B cell (primary cell): ENCODE measurements around the gene FRMD4A. TPM values are rescaled to one million over a fixed set of nuclear protein-coding genes. Genes with fewer than 3 reads are reported as not detected.

ENCODE experiments used
- ATAC-seq: fragments of 200-7000 bp; cut with Tn5 transposase; one replicate; pipeline ENCODE4 v1.10.0; 2021; ENCODE audit warnings: low read depth, mild to moderate bottlenecking, moderate number of reproducible peaks, moderate library complexity
- CTCF ChIA-PET: fragments of 350-600 bp; sonication (Branson Sonifier 250); formaldehyde crosslinking; loops from one replicate; lab custom pipeline; 2021; ENCODE audit warnings: antibody characterized with exemption, inconsistent platforms; lab: Charles Lee
- POLR2A ChIA-PET: fragments of 350-600 bp; sonication (Branson Sonifier 250); formaldehyde crosslinking; loops from one replicate; lab custom pipeline; 2021; ENCODE audit warnings: antibody characterized with exemption; lab: Charles Lee
- DNase-seq: peaks from one replicate; pipeline ENCODE4 v3.0.0; 2013
- H2AFZ ChIP-seq: 2 replicates; pipeline ENCODE4 v1.6.1; 2012; ENCODE audit warnings: mild to moderate bottlenecking, low read depth, low read length; ENCODE audit not compliant: insufficient read depth, poor library complexity, severe bottlenecking
- H3K27ac ChIP-seq, 2 donors: 1 replicate in 1 of 2; 2 replicates in 1 of 2; pipeline ENCODE4 v1.5.1; 2012 to 2013; ENCODE audit warnings: low read length in 2 of 2, mild to moderate bottlenecking in 2 of 2, moderate library complexity in 1 of 2
- H3K27me3 ChIP-seq, 4 experiments: fragments of 200-600 bp in 1 of 4; sonication (generic) in 1 of 4; replicated peaks in 1 of 4; 1 replicate in 2 of 4; 2 replicates in 2 of 4; pipeline versions ENCODE4 v1.6.1 to v1.7.0; 2013 to 2016; ENCODE audit warnings: low read length in 3 of 4, mild to moderate bottlenecking in 2 of 4, mixed read lengths in 1 of 4, moderate library complexity in 1 of 4; ENCODE audit not compliant: insufficient read depth in 4 of 4, control insufficient read depth in 3 of 4; ENCODE audit errors: control extremely low read depth in 1 of 4
- H3K36me3 ChIP-seq, 2 experiments: replicated peaks in 1 of 2; 1 replicate in 1 of 2; 2 replicates in 1 of 2; pipeline versions ENCODE4 v1.6.1 to v1.7.1; 2013; ENCODE audit warnings: low read length in 1 of 2; ENCODE audit not compliant: insufficient read depth in 2 of 2, control insufficient read depth in 1 of 2; ENCODE audit errors: control extremely low read depth in 1 of 2, extremely low read depth in 1 of 2
- H3K4me1 ChIP-seq, 2 donors: fragments of 200-600 bp in 1 of 2; sonication (generic) in 1 of 2; 1 replicate in 1 of 2; 2 replicates in 1 of 2; pipeline versions ENCODE4 v1.5.1 to v1.6.1; 2013 to 2017; ENCODE audit warnings: low read length in 2 of 2; ENCODE audit not compliant: control insufficient read depth in 2 of 2, insufficient read depth in 2 of 2
- H3K4me2 ChIP-seq: replicated peaks from 2 replicates; pipeline ENCODE3; 2012; ENCODE audit warnings: mild to moderate bottlenecking, low read depth, low read length; ENCODE audit not compliant: poor library complexity, severe bottlenecking
- H3K4me3 ChIP-seq, 5 experiments: fragments of 200-600 bp in 1 of 5; sonication (generic) in 1 of 5; 1 replicate in 3 of 5; 2 replicates in 2 of 5; pipeline versions ENCODE4 v1.5.1 to v1.7.0; 2011 to 2016; ENCODE audit warnings: low read length in 4 of 5, mild to moderate bottlenecking in 4 of 5, low read depth in 2 of 5, control low read depth in 1 of 5, moderate library complexity in 1 of 5; ENCODE audit not compliant: insufficient read depth in 1 of 5; ENCODE audit errors: control extremely low read depth in 1 of 5, extremely low read depth in 1 of 5
- H3K79me2 ChIP-seq: fragments of 200-600 bp; sonication (generic); one replicate; pipeline ENCODE4 v1.6.0; 2016; ENCODE audit warnings: low read length; ENCODE audit not compliant: control insufficient read depth, insufficient read depth
- H3K9ac ChIP-seq: fragments of 200-600 bp; sonication (generic); 2 replicates; pipeline ENCODE4 v1.6.1; 2017; ENCODE audit warnings: mild to moderate bottlenecking, low read length, moderate library complexity
- H3K9me3 ChIP-seq, 3 donors: one replicate each; pipeline versions ENCODE4 v1.6.1 to v1.7.1; 2013; ENCODE audit warnings: low read length in 2 of 3; ENCODE audit not compliant: control insufficient read depth in 2 of 3, insufficient read depth in 1 of 3; ENCODE audit errors: control extremely low read depth in 1 of 3
- H4K20me1 ChIP-seq: 2 replicates; pipeline ENCODE4 v1.6.0; 2012; ENCODE audit warnings: mild to moderate bottlenecking, low read length; ENCODE audit not compliant: insufficient read depth, control insufficient read depth, poor library complexity, severe bottlenecking
- H3K27ac Mint-ChIP-seq: one replicate; pipeline ENCODE4 v1.8.0; 2021; ENCODE audit warnings: mixed read lengths
- H3K27me3 Mint-ChIP-seq: one replicate; pipeline ENCODE4 v1.8.0; 2021; ENCODE audit warnings: mixed read lengths
- H3K4me1 Mint-ChIP-seq: one replicate; pipeline ENCODE4 v1.8.0; 2021; ENCODE audit warnings: mixed read lengths
- H3K4me3 Mint-ChIP-seq: one replicate; pipeline ENCODE4 v1.8.0; 2021; ENCODE audit warnings: mixed read lengths
- H3K9me3 Mint-ChIP-seq: one replicate; pipeline ENCODE4 v1.8.0; 2022; ENCODE audit warnings: mixed read lengths; ENCODE audit not compliant: insufficient read depth
- CTCF ChIP-seq: fragments of 200-600 bp; IDR thresholded peaks from one replicate; pipeline ENCODE4 v1.8.0; 2022; ENCODE audit warnings: antibody characterized with exemption, mild to moderate bottlenecking
- EZH2 ChIP-seq: IDR thresholded peaks from 2 replicates; pipeline ENCODE4 v1.6.1; 2012; ENCODE audit warnings: borderline replicate concordance, low read depth, mild to moderate bottlenecking, moderate library complexity, low read length; ENCODE audit not compliant: insufficient read depth, poor library complexity, severe bottlenecking
- WGBS: methylation state at CpG from one replicate; pipeline ENCODE4 v1.1.5; 2013; ENCODE audit warnings: missing lambda C conversion rate; ENCODE audit not compliant: insufficient coverage; 5-methylcytosine and 5-hydroxymethylcytosine counted together
- intact Hi-C: fragments of 100-400 bp; cut with micrococcal nuclease; formaldehyde crosslinking; loops from one replicate; pipeline ENCODE4 v1.10.0; 2022
- polyA plus RNA-seq: library from polyadenylated mRNA; depleted of rRNA; stranded (reverse); fragments of >200 nt; gene quantifications from 2 replicates; pipeline ENCODE4 v1.2.3, GENCODE V29; 2012
- total RNA-seq, 2 donors: library from RNA; stranded (reverse); fragments of 120-200 nt in 1 of 2; gene quantifications; 1 replicate in 1 of 2; 2 replicates in 1 of 2; pipeline versions ENCODE4 v1.2.3 to v1.2.4, GENCODE V29; 2013 to 2022

The FRMD4A gene
- total and polyA plus RNA-seq, 2 donors (not counting 1 experiment from before 2014, with no cell fraction given): 0.76 to 3.4 TPM

GRCh38 chr10:13624630-13625029 is 706.1 kb downstream of the FRMD4A start:
- Histone ChIP-seq H3K36me3 (peaks cover 13 to 14% of the 10 kb centered on the region in 2 experiments), H3K9ac (no peak overlapping the region), H3K27ac (no peak overlapping the region), H3K4me3 (no peak overlapping the region), H3K79me2 (no peaks in the 10 kb centered on the region), H2AFZ (no peak overlapping the region), H3K4me1 (no peaks in the 10 kb centered on the region), H4K20me1 (no peaks in the 10 kb centered on the region), H3K9me3 (no peaks in the 10 kb centered on the region), H3K4me2 (no peak overlapping the region), H3K27me3 (no peaks in the 10 kb centered on the region)
- Mint-ChIP-seq H3K4me1 (no peaks in the 10 kb centered on the region), H3K4me3 (no peak overlapping the region), H3K27me3 (no peaks in the 10 kb centered on the region), H3K9me3 (no peaks in the 10 kb centered on the region), H3K27ac (no peak overlapping the region)
- intact Hi-C loops: no loop called here
- no peak for DNase-seq
- no peak for TF ChIP-seq EZH2
- no peak for TF ChIP-seq CTCF
- WGBS: no CpG with 5 or more reads among the region's 1 CpG
- ChIA-PET CTCF (no interaction called here), POLR2A (no interaction called here)
- ATAC-seq: no peak

GRCh38 chr10:13621931-13622330 is 708.8 kb downstream of the FRMD4A start:
- H3K4me3 Mint-ChIP-seq: no peak overlapping the region
- CTCF ChIA-PET: no interaction called here

More at GRCh38 chr10:13621931-13622330, 708.8 kb downstream of the FRMD4A start:
- no peak overlapping the region for H3K4me3 ChIP-seq
- H2AFZ ChIP-seq: no peak overlapping the region
- H3K9me3 ChIP-seq: no peaks in the 10 kb centered on the region
- Mint-ChIP-seq H3K9me3 (no peaks in the 10 kb centered on the region), H3K4me1 (no peaks in the 10 kb centered on the region), H3K27me3 (no peaks in the 10 kb centered on the region), H3K27ac (no peak overlapping the region)
- H3K79me2 ChIP-seq: peaks cover 2% of the 10 kb centered on the region
- no peaks in the 10 kb centered on the region for H3K4me1 ChIP-seq
- no peak overlapping the region for H3K9ac ChIP-seq
- no peak for TF ChIP-seq CTCF
- TF ChIP-seq EZH2: no peak
- H3K27me3 ChIP-seq: no peaks in the 10 kb centered on the region
- DNase-seq (no peak), ATAC-seq (no peak)
- no peaks in the 10 kb centered on the region for H4K20me1 ChIP-seq
- no peak overlapping the region for H3K4me2 ChIP-seq
- WGBS: no CpG with 5 or more reads among the region's 2 CpGs
- intact Hi-C loops: no loop called here
- H3K27ac ChIP-seq: no peak overlapping the region
- POLR2A ChIA-PET: no interaction called here
- peaks cover 22 to 39% of the 10 kb centered on the region in 2 experiments for H3K36me3 ChIP-seq
